GM12801 (cell line): ENCODE measurements around the gene INSM2.

Experiments
- CTCF ChIP-seq: IDR thresholded peaks from one replicate; pipeline ENCODE4 v1.5.1; 2011; ENCODE audit warnings: control low read depth; ENCODE audit not compliant: insufficient read length; ENCODE audit errors: extremely low read depth

Gene INSM2

GRCh38 chr14:35549551-35549950, 15.6 kb downstream of the INSM2 start:
- no peak for TF ChIP-seq CTCF

GRCh38 chr14:35551081-35551480, 17.1 kb downstream of the INSM2 start:
- no peak for TF ChIP-seq CTCF

GRCh38 chr14:35553808-35554207, 19.8 kb downstream of the INSM2 start:
- TF ChIP-seq CTCF, result no peak

GRCh38 chr14:35556548-35556947, 22.6 kb downstream of the INSM2 start:
- TF ChIP-seq CTCF, result no peak

- no peak for TF ChIP-seq CTCF
Observed at GRCh38 chr14:35557221-35557747, 23.3 kb downstream of the INSM2 start.

GRCh38 chr14:35558680-35559079, 24.7 kb downstream of the INSM2 start:
- no peak for TF ChIP-seq CTCF

GRCh38 chr14:35565871-35566464, 32.0 kb downstream of the INSM2 start:
- TF ChIP-seq CTCF, result no peak
